Measurements from ENCODE around the gene ELN.

DNA sequence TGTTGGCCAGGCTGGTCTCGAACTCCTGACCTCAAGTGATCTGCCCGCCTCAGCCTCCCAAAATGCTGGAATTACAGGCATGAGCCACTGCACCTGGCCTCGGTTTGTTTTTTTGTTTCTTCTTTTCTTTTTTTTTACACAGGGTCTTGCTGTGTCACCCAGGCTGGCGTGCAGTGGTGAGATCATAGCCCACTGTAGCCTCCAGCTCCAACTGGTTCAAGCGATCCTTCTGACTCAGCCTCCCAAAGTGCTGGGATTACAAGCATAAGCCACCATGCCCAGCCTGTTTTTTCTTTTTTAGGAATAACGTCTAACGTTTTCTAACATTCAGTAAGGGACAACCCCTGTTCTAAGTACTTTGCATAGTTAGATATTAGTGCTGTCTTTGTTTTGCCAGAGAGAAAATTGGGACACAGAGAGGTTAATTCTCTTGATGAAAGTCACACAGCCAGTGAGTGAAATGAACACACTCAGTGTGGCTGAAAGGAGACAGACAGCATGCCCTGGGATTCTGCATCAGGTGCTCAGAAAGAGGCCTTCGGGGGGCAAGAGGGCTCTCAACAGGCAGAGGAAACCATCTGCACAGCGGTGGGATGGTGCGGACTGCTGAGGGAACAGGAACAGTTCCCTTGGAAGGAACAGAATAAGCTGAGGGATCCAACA lies 59.9 kb downstream of the ELN start:
- TF ChIP-seq POLR2AphosphoS5 (IDR thresholded peaks at IDR 0.05) = no peak
- TF ChIP-seq, protein P1, sequence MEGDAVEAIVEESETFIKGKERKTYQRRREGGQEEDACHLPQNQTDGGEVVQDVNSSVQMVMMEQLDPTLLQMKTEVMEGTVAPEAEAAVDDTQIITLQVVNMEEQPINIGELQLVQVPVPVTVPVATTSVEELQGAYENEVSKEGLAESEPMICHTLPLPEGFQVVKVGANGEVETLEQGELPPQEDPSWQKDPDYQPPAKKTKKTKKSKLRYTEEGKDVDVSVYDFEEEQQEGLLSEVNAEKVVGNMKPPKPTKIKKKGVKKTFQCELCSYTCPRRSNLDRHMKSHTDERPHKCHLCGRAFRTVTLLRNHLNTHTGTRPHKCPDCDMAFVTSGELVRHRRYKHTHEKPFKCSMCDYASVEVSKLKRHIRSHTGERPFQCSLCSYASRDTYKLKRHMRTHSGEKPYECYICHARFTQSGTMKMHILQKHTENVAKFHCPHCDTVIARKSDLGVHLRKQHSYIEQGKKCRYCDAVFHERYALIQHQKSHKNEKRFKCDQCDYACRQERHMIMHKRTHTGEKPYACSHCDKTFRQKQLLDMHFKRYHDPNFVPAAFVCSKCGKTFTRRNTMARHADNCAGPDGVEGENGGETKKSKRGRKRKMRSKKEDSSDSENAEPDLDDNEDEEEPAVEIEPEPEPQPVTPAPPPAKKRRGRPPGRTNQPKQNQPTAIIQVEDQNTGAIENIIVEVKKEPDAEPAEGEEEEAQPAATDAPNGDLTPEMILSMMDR (IDR thresholded peaks at IDR 0.05) = no peak
